ENCODE data around the gene GMNN.
"Not testable (repeated sequence)": the region's sequence is repeated elsewhere in the genome, so short reads cannot be mapped to it uniquely, and the experiment has no call there.

The GMNN gene

DNA sequence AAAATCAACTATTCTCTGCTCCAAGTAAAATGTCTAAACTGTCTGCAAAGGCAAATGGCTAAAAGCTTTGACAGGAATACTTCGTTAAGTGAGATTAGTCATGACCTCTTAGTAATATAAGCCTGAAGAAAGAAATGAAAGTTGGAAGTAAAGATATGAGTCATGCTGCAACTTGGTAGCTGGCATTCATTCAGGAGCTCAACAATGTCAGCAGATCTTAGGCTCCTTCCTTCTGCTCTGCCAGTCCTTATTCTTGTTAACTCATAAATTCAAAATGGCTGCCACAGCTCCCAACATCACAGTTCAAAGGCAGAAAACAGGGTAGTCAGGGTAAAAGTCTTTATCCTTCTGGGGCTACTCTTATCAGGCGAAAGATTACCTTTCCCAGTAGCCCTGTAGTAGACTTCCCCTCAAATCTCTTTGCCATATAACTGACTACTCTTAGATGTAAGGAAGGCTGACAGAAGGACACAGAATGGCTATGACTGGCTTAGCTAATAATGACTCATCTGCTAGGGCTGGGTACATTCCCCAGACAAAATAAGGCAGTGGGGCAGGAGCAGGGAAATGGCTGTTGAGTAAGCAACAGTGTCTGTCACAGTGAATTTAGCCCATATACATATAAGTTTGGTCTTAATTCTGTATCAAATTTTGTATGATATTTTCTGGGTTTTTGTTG lies 31.3 kb upstream of the GMNN start:
- TF ChIP-seq, protein P1, sequence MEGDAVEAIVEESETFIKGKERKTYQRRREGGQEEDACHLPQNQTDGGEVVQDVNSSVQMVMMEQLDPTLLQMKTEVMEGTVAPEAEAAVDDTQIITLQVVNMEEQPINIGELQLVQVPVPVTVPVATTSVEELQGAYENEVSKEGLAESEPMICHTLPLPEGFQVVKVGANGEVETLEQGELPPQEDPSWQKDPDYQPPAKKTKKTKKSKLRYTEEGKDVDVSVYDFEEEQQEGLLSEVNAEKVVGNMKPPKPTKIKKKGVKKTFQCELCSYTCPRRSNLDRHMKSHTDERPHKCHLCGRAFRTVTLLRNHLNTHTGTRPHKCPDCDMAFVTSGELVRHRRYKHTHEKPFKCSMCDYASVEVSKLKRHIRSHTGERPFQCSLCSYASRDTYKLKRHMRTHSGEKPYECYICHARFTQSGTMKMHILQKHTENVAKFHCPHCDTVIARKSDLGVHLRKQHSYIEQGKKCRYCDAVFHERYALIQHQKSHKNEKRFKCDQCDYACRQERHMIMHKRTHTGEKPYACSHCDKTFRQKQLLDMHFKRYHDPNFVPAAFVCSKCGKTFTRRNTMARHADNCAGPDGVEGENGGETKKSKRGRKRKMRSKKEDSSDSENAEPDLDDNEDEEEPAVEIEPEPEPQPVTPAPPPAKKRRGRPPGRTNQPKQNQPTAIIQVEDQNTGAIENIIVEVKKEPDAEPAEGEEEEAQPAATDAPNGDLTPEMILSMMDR (IDR thresholded peaks at IDR 0.05; ENCODE audit: insufficient read depth, low read depth, low read length, missing control alignments) = no peak
- H3K4me3 ChIP-seq (ENCODE audit: low read length) = peak overlapping the region; percentile 21
- peak; percentile 95 for DNase-seq (ENCODE audit: low read depth)

DNA sequence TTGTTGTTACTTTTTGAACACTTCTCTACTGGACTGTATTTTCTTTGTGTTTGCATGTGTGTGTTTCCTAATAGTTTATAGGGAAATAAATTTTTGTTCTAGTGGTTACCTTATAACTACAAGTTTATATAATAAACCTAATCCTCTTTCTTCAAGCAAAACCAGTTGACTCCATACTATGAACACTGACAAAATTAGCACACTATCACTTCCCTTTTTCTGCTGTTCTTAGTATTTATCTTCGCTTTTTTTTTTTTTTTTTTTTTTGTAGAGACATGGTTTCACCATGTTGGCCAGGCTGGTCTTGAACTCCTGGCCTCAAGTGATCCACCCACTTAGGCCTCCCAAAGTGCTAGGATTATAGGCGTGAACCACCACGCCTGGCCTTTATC lies 30.8 kb upstream of the GMNN start:
- TF ChIP-seq, protein P1 (IDR thresholded peaks at IDR 0.05; ENCODE audit: insufficient read depth, low read depth, low read length, missing control alignments) = no peak
- DNase-seq (ENCODE audit: low read depth) = no peak
- H3K4me3 ChIP-seq (ENCODE audit: low read length) = no peak overlapping the region

DNA sequence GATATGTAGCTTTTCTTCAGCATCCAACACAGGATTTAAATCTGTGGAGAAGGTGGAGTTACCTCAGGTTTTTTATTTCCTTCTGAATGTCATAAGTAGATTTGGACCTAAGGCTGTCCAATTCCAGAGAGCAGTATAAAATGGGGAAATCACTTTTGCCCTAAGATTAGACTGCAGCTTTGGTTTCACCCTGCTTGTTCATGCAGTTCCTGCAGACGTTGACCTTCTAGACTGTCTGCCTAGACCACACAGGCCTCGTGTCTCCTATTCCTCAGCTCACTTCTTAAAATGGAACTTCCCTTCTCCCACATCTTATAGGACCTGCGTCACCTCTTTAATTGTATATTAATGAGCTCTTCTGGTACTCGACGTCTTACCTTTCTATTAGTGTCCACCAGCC lies 29.8 kb upstream of the GMNN start:
- H3K4me3 ChIP-seq (ENCODE audit: low read length) = no peak overlapping the region
- no peak for DNase-seq (ENCODE audit: low read depth)
- TF ChIP-seq, protein P1 (IDR thresholded peaks at IDR 0.05; ENCODE audit: insufficient read depth, low read depth, low read length, missing control alignments) = no peak

DNA sequence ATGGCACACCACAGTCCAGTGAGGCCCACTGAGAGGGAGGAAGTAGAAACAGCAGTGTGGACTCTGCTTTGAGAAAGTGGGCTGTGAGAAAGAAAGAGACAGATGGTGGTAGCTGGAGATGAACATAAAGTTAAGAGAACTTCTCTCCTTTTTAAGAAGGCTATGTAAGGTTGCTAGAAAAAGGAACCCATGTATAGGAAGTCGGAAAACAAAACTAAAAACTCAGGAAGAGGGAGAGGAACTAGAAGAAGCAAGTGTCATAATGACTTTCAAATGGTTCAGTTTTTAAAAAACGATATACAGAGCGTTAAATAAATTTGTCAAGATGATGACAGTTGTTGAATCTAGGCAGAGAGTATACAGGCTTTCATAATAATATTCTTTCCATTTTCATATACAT lies 25.4 kb upstream of the GMNN start:
- H3K4me3 ChIP-seq (ENCODE audit: low read length) = no peak overlapping the region
- TF ChIP-seq, protein P1 (IDR thresholded peaks at IDR 0.05; ENCODE audit: insufficient read depth, low read depth, low read length, missing control alignments) = no peak

DNA sequence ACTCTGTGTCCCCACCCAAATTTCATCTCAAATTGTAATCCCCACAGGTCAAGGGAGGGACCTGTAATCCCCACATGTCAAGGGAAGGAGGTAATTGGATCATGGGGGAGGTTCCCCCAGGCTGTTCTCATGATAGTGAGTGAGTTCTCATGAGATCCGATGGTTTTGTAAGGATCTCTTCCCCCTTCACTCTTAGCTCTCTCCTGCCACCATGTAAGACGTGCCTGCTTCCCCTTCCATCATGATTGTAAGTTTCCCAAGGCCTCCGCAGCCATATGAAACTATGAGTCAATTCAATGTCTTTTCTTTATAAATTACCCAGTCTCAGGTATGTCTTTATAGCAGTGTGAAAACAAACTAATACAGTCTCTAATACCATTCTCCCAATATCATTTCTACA lies 23.9 kb upstream of the GMNN start:
- DNase-seq (ENCODE audit: low read depth); H3K4me3 ChIP-seq (ENCODE audit: low read length): not testable (repeated sequence)

More for the DNA sequence above, 25.4 kb upstream of the GMNN start:
- DNase-seq (ENCODE audit: low read depth) = no peak

DNA sequence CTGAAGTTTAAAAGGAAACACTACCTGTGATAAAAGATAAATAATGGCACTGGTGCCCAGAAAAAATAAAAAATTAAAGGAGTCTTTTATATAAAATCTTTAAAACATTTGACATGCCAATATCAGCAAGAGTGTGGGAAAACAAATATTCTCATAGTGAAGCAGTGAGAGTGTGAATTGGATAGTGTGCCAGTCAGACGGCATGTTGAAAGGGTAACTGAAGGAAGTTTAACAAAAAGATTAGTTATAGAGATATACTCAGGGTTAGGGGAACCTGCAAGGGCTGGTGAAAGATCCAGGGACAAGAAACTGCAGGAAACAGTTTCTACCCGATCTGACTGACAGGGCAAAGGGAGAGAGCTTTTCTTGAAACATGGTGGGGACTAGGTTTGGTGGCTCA lies 22.2 kb upstream of the GMNN start:
- no peak for DNase-seq (ENCODE audit: low read depth)
- H3K4me3 ChIP-seq (ENCODE audit: low read length) = no peak overlapping the region
- TF ChIP-seq, protein P1 (IDR thresholded peaks at IDR 0.05; ENCODE audit: insufficient read depth, low read depth, low read length, missing control alignments) = no peak

DNA sequence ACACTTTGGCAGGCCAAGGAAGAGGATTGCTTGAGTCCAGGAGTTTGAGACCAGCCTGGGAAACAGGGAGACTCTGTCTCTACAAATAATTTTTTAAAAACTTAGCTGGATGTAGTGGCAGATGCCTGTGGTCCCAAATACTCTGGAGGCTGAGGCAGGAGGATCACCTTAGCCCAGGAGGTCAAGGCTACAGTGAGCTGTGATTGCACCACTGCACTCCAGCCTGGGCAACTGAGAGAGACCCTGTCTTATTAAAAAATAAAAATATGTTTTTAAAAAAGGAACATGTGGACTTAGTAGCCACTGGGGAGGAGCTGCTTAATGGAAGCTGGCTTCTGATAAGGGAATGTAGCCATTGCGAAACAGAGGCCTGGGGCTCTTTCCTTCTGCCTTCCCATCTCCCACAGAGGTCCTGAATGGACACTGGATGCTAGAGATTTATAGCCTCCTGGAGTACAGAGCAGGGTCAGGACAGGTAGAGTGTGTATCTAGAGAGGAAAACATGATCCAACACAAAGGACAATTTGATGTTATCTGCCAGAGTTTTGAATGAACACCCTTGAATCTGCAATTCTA lies 21.7 kb upstream of the GMNN start:
- TF ChIP-seq, protein P1 (IDR thresholded peaks at IDR 0.05; ENCODE audit: insufficient read depth, low read depth, low read length, missing control alignments) = no peak
- DNase-seq (ENCODE audit: low read depth) = peak; percentile 12

More for the DNA sequence above, 21.7 kb upstream of the GMNN start:
- H3K4me3 ChIP-seq (ENCODE audit: low read length) = no peak overlapping the region
